HEK293 (cell line): ENCODE measurements around the gene SERINC4.
A peak's percentile ranks its signal among the peaks of the same experiment; 100 is the strongest.

ENCODE experiments used
- BCL11B ChIP-seq: fragments of 450-650 bp; formaldehyde crosslinking; IDR thresholded peaks from 2 replicates; pipeline ENCODE4 v1.5.1; 2016; ENCODE audit warnings: low read depth, missing biosample characterization, missing genetic modification characterization
- GLIS1 ChIP-seq: fragments of 450-650 bp; formaldehyde crosslinking; IDR thresholded peaks from 2 replicates; pipeline ENCODE4 v1.5.1; 2016; ENCODE audit warnings: missing biosample characterization, missing genetic modification characterization
- YY2 ChIP-seq: fragments of 450-650 bp; formaldehyde crosslinking; IDR thresholded peaks from 2 replicates; pipeline ENCODE4 v1.5.1; 2016; ENCODE audit warnings: missing biosample characterization, missing genetic modification characterization
- ZBTB10 ChIP-seq: fragments of 450-650 bp; formaldehyde crosslinking; IDR thresholded peaks from 2 replicates; pipeline ENCODE4 v1.5.1; 2016; ENCODE audit warnings: missing biosample characterization, missing genetic modification characterization
- ZBTB11 ChIP-seq: fragments of 450-650 bp; formaldehyde crosslinking; conservative IDR thresholded peaks from 2 replicates; pipeline ENCODE4 v1.5.1; 2016; ENCODE audit warnings: low read depth, missing biosample characterization, missing genetic modification characterization
- ZBTB8A ChIP-seq: fragments of 450-650 bp; formaldehyde crosslinking; IDR thresholded peaks from 2 replicates; pipeline ENCODE4 v1.5.1; 2016; ENCODE audit warnings: missing biosample characterization, missing genetic modification characterization
- ZFP41 ChIP-seq: fragments of 450-650 bp; formaldehyde crosslinking; IDR thresholded peaks from 2 replicates; pipeline ENCODE4 v1.5.1; 2016; ENCODE audit warnings: missing biosample characterization, missing genetic modification characterization, borderline replicate concordance
- ZFP69B ChIP-seq: fragments of 450-650 bp; formaldehyde crosslinking; IDR thresholded peaks from 2 replicates; pipeline ENCODE4 v1.5.1; 2016; ENCODE audit warnings: missing biosample characterization, missing genetic modification characterization
- ZNF157 ChIP-seq: fragments of 450-650 bp; formaldehyde crosslinking; IDR thresholded peaks from 2 replicates; pipeline ENCODE4 v1.5.1; 2016; ENCODE audit warnings: missing biosample characterization, missing genetic modification characterization
- ZNF2 ChIP-seq: fragments of 450-650 bp; formaldehyde crosslinking; IDR thresholded peaks from 2 replicates; pipeline ENCODE4 v1.5.1; 2016; ENCODE audit warnings: missing biosample characterization, missing genetic modification characterization
- ZNF202 ChIP-seq: fragments of 450-650 bp; formaldehyde crosslinking; IDR thresholded peaks from 2 replicates; pipeline ENCODE4 v1.5.1; 2016; ENCODE audit warnings: missing biosample characterization, missing genetic modification characterization, borderline replicate concordance
- ZNF248 ChIP-seq: fragments of 450-650 bp; formaldehyde crosslinking; IDR thresholded peaks from 2 replicates; pipeline ENCODE4 v1.5.1; 2017; ENCODE audit warnings: missing biosample characterization, missing genetic modification characterization
- ZNF324 ChIP-seq: fragments of 450-650 bp; formaldehyde crosslinking; IDR thresholded peaks from 2 replicates; pipeline ENCODE4 v1.5.1; 2016; ENCODE audit warnings: missing biosample characterization, missing genetic modification characterization
- ZNF37A ChIP-seq: fragments of 450-650 bp; IDR thresholded peaks from 2 replicates; pipeline ENCODE4 v1.5.1; 2018; ENCODE audit warnings: missing biosample characterization, missing genetic modification characterization
- ZNF426 ChIP-seq: fragments of 450-650 bp; formaldehyde crosslinking; IDR thresholded peaks from 2 replicates; pipeline ENCODE4 v1.5.1; 2017; ENCODE audit warnings: missing biosample characterization, missing genetic modification characterization, mild to moderate bottlenecking, inconsistent platforms, moderate library complexity
- ZNF48 ChIP-seq: fragments of 450-650 bp; formaldehyde crosslinking; IDR thresholded peaks from 2 replicates; pipeline ENCODE4 v1.5.1; 2016; ENCODE audit warnings: missing biosample characterization, missing genetic modification characterization
- ZNF76 ChIP-seq: fragments of 450-650 bp; formaldehyde crosslinking; IDR thresholded peaks from 2 replicates; pipeline ENCODE4; 2016; ENCODE audit warnings: low read depth, missing biosample characterization, missing genetic modification characterization, borderline replicate concordance
- TF ChIP-seq, protein P1 (sequence below): fragments of 450-650 bp; formaldehyde crosslinking; IDR thresholded peaks from 2 replicates; pipeline ENCODE4 v1.5.1; 2016; ENCODE audit warnings: missing biosample characterization, missing genetic modification characterization, borderline replicate concordance
- TF ChIP-seq, protein P2 (sequence below): fragments of 450-650 bp; formaldehyde crosslinking; IDR thresholded peaks from 2 replicates; pipeline ENCODE4 v1.5.1; 2016; ENCODE audit warnings: missing biosample characterization, missing genetic modification characterization, borderline replicate concordance
- TF ChIP-seq, protein P3 (sequence below): fragments of 450-650 bp; formaldehyde crosslinking; IDR thresholded peaks from 2 replicates; pipeline ENCODE4 v1.5.1; 2016; ENCODE audit warnings: missing biosample characterization, missing genetic modification characterization

SERINC4 gene

GRCh38 chr15:43791993-43792760 is 7.8 kb downstream of the SERINC4 start, which contains the start of gene SERF2 (continued):
- TF ChIP-seq, protein P1, sequence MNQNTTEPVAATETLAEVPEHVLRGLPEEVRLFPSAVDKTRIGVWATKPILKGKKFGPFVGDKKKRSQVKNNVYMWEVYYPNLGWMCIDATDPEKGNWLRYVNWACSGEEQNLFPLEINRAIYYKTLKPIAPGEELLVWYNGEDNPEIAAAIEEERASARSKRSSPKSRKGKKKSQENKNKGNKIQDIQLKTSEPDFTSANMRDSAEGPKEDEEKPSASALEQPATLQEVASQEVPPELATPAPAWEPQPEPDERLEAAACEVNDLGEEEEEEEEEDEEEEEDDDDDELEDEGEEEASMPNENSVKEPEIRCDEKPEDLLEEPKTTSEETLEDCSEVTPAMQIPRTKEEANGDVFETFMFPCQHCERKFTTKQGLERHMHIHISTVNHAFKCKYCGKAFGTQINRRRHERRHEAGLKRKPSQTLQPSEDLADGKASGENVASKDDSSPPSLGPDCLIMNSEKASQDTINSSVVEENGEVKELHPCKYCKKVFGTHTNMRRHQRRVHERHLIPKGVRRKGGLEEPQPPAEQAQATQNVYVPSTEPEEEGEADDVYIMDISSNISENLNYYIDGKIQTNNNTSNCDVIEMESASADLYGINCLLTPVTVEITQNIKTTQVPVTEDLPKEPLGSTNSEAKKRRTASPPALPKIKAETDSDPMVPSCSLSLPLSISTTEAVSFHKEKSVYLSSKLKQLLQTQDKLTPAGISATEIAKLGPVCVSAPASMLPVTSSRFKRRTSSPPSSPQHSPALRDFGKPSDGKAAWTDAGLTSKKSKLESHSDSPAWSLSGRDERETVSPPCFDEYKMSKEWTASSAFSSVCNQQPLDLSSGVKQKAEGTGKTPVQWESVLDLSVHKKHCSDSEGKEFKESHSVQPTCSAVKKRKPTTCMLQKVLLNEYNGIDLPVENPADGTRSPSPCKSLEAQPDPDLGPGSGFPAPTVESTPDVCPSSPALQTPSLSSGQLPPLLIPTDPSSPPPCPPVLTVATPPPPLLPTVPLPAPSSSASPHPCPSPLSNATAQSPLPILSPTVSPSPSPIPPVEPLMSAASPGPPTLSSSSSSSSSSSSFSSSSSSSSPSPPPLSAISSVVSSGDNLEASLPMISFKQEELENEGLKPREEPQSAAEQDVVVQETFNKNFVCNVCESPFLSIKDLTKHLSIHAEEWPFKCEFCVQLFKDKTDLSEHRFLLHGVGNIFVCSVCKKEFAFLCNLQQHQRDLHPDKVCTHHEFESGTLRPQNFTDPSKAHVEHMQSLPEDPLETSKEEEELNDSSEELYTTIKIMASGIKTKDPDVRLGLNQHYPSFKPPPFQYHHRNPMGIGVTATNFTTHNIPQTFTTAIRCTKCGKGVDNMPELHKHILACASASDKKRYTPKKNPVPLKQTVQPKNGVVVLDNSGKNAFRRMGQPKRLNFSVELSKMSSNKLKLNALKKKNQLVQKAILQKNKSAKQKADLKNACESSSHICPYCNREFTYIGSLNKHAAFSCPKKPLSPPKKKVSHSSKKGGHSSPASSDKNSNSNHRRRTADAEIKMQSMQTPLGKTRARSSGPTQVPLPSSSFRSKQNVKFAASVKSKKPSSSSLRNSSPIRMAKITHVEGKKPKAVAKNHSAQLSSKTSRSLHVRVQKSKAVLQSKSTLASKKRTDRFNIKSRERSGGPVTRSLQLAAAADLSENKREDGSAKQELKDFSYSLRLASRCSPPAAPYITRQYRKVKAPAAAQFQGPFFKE (tag by site-specific recombination), result 0 out of 2 replicates have a peak, but pooled peaks have one; percentile 75
- TF ChIP-seq ZBTB8A (tag by site-specific recombination) (no peak; the same call in 1 of the 2 replicates), ZNF426 (tag by site-specific recombination) (no peak), ZNF37A (no peak), ZNF248 (no peak), ZFP41 (tag by site-specific recombination) (no peak), GLIS1 (tag by site-specific recombination) (peak; percentile 65; the same call in 1 of the 2 replicates), ZBTB11 (tag by site-specific recombination) (0 out of 2 replicates have a peak, but pooled peaks have one; percentile 9), ZNF324 (tag by site-specific recombination) (peak; percentile 16; the same call in 1 of the 2 replicates), ZBTB10 (peak; percentile 92; the same call in 1 of the 2 replicates), ZNF2 (tag by site-specific recombination) (peak; percentile 30; the same call in 1 of the 2 replicates), ZNF48 (tag by site-specific recombination) (no peak), ZNF157 (tag by site-specific recombination) (no peak), BCL11B (tag by site-specific recombination) (0 out of 2 replicates have a peak, but pooled peaks have one; percentile 13), ZFP69B (tag by site-specific recombination) (peak; percentile 22; the same call in 1 of the 2 replicates), ZNF76 (tag by site-specific recombination) (no peak; the same call in 1 of the 2 replicates), YY2 (no peak), ZNF202 (tag by site-specific recombination) (no peak)
- TF ChIP-seq, protein P2, sequence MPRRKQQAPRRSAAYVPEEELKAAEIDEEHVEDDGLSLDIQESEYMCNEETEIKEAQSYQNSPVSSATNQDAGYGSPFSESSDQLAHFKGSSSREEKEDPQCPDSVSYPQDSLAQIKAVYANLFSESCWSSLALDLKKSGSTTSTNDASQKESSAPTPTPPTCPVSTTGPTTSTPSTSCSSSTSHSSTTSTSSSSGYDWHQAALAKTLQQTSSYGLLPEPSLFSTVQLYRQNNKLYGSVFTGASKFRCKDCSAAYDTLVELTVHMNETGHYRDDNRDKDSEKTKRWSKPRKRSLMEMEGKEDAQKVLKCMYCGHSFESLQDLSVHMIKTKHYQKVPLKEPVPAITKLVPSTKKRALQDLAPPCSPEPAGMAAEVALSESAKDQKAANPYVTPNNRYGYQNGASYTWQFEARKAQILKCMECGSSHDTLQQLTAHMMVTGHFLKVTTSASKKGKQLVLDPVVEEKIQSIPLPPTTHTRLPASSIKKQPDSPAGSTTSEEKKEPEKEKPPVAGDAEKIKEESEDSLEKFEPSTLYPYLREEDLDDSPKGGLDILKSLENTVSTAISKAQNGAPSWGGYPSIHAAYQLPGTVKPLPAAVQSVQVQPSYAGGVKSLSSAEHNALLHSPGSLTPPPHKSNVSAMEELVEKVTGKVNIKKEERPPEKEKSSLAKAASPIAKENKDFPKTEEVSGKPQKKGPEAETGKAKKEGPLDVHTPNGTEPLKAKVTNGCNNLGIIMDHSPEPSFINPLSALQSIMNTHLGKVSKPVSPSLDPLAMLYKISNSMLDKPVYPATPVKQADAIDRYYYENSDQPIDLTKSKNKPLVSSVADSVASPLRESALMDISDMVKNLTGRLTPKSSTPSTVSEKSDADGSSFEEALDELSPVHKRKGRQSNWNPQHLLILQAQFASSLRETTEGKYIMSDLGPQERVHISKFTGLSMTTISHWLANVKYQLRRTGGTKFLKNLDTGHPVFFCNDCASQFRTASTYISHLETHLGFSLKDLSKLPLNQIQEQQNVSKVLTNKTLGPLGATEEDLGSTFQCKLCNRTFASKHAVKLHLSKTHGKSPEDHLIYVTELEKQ (tag by site-specific recombination), result no peak
- TF ChIP-seq, protein P3, sequence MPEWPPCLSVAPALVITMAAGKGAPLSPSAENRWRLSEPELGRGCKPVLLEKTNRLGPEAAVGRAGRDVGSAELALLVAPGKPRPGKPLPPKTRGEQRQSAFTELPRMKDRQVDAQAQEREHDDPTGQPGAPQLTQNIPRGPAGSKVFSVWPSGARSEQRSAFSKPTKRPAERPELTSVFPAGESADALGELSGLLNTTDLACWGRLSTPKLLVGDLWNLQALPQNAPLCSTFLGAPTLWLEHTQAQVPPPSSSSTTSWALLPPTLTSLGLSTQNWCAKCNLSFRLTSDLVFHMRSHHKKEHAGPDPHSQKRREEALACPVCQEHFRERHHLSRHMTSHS (tag by site-specific recombination), result no peak
